Ishikawa (cell line): ENCODE results near the gene ASPSCR1.

Source experiments
- CEBPB ChIP-seq: IDR thresholded peaks from 2 replicates; pipeline ENCODE4 v1.6.1; 2012
- CREB1 ChIP-seq: IDR thresholded peaks from 2 replicates; pipeline ENCODE4 v1.6.1; 2012; ENCODE audit warnings: low read depth
- EGR1 ChIP-seq: IDR thresholded peaks from 2 replicates; pipeline ENCODE4 v1.6.1; 2012
- EP300 ChIP-seq: IDR thresholded peaks from 2 replicates; pipeline ENCODE4 v1.6.1; 2012; ENCODE audit warnings: borderline replicate concordance
- FOXM1 ChIP-seq: IDR thresholded peaks from 2 replicates; pipeline ENCODE4 v1.6.1; 2012; ENCODE audit warnings: low read depth, borderline replicate concordance
- MAX ChIP-seq: IDR thresholded peaks from 2 replicates; pipeline ENCODE4 v1.6.1; 2012
- NFIC ChIP-seq: IDR thresholded peaks from 2 replicates; pipeline ENCODE4 v1.6.1; 2012
- RAD21 ChIP-seq: IDR thresholded peaks from 2 replicates; pipeline ENCODE4 v1.6.1; 2012; ENCODE audit warnings: low read depth
- REST ChIP-seq: IDR thresholded peaks from 2 replicates; pipeline ENCODE4 v1.6.1; 2012; ENCODE audit warnings: low read depth, mild to moderate bottlenecking
- TAF1 ChIP-seq: IDR thresholded peaks from 2 replicates; pipeline ENCODE4 v1.6.1; 2012; ENCODE audit warnings: low read depth, mild to moderate bottlenecking
- TCF12 ChIP-seq: IDR thresholded peaks from 2 replicates; pipeline ENCODE4 v1.6.1; 2012; ENCODE audit warnings: low read depth
- TEAD4 ChIP-seq: IDR thresholded peaks from 2 replicates; pipeline ENCODE4 v1.6.1; 2012
- USF1 ChIP-seq: IDR thresholded peaks from 2 replicates; pipeline ENCODE4 v1.6.1; 2012
- YY1 ChIP-seq: IDR thresholded peaks from 2 replicates; pipeline ENCODE4 v1.6.1; 2012; ENCODE audit warnings: low read depth
- ZBTB7A ChIP-seq: IDR thresholded peaks from 2 replicates; pipeline ENCODE4 v1.6.1; 2012; ENCODE audit warnings: low read depth

Gene ASPSCR1

GRCh38 chr17:82017612-82018151 lies 40.3 kb downstream of the ASPSCR1 start:
- TF ChIP-seq YY1 (no peak), RAD21 (no peak), REST (no peak), ZBTB7A (no peak), MAX (no peak), EP300 (no peak), TCF12 (no peak), CEBPB (no peak), NFIC (no peak), TEAD4 (no peak), TAF1 (no peak), EGR1 (no peak), FOXM1 (no peak), USF1 (no peak), CREB1 (no peak)

GRCh38 chr17:82018152-82018988 lies 40.9 kb downstream of the ASPSCR1 start:
- no peak for TF ChIP-seq CREB1
- TF ChIP-seq FOXM1: no peak
- peak; percentile 4; the same call in 1 of the 2 replicates for TF ChIP-seq TEAD4

- TF ChIP-seq YY1 (no peak), FOXM1 (no peak), RAD21 (no peak), TEAD4 (no peak), CEBPB (no peak), EP300 (no peak), USF1 (no peak)
These were observed 41.7 kb downstream of the ASPSCR1 start for GRCh38 chr17:82018989-82019689.

GRCh38 chr17:82019690-82020571 lies 42.5 kb downstream of the ASPSCR1 start:
- TF ChIP-seq CREB1: no peak
- no peak for TF ChIP-seq USF1
- TF ChIP-seq RAD21: peak; percentile 59
- no peak for TF ChIP-seq REST
- no peak for TF ChIP-seq TAF1
- TF ChIP-seq ZBTB7A: no peak
- no peak for TF ChIP-seq FOXM1
- TF ChIP-seq NFIC: no peak
- no peak for TF ChIP-seq TEAD4
- no peak for TF ChIP-seq MAX
- no peak for TF ChIP-seq TCF12
- no peak for TF ChIP-seq EP300
- TF ChIP-seq CEBPB: no peak
- TF ChIP-seq EGR1: 0 out of 2 replicates have a peak, but pooled peaks have one; percentile 15
- no peak for TF ChIP-seq YY1

- TF ChIP-seq REST (no peak), TEAD4 (no peak), EP300 (no peak), CREB1 (no peak), ZBTB7A (no peak), TCF12 (no peak), TAF1 (no peak), EGR1 (no peak)
These were observed 43.2 kb downstream of the ASPSCR1 start for GRCh38 chr17:82020572-82021106.
